ENCODE measurements around the gene UXT.

GRCh38 chrX:47651043-47651905, 7.7 kb downstream of the UXT start:
- TF ChIP-seq CTCF (conservative IDR thresholded peaks at IDR 0.05; ENCODE audit: low read depth in 2 of 2): no peak
- TF ChIP-seq POLR2AphosphoS5 (IDR thresholded peaks at IDR 0.05; ENCODE audit: low read depth): no peak
